OCI-LY7 (cell line): ENCODE results near the gene YEATS4.

Source experiments
- EZH2phosphoT487 ChIP-seq: fragments of 200-600 bp; sonication (generic); IDR thresholded peaks from 2 replicates; pipeline ENCODE4 v1.6.1; 2018; ENCODE audit warnings: low read depth, borderline replicate concordance, mild to moderate bottlenecking, mixed run types, antibody characterized with exemption, low read length, moderate library complexity, mixed read lengths
- TF ChIP-seq, protein P1 (sequence below): fragments of 200-600 bp; sonication (generic); conservative IDR thresholded peaks from 2 replicates; pipeline ENCODE4 v1.5.1; 2014; ENCODE audit warnings: mild to moderate bottlenecking, antibody characterized with exemption, low read length, moderate library complexity, mixed read lengths

- TF ChIP-seq, protein P1, sequence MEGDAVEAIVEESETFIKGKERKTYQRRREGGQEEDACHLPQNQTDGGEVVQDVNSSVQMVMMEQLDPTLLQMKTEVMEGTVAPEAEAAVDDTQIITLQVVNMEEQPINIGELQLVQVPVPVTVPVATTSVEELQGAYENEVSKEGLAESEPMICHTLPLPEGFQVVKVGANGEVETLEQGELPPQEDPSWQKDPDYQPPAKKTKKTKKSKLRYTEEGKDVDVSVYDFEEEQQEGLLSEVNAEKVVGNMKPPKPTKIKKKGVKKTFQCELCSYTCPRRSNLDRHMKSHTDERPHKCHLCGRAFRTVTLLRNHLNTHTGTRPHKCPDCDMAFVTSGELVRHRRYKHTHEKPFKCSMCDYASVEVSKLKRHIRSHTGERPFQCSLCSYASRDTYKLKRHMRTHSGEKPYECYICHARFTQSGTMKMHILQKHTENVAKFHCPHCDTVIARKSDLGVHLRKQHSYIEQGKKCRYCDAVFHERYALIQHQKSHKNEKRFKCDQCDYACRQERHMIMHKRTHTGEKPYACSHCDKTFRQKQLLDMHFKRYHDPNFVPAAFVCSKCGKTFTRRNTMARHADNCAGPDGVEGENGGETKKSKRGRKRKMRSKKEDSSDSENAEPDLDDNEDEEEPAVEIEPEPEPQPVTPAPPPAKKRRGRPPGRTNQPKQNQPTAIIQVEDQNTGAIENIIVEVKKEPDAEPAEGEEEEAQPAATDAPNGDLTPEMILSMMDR, result no peak
- no peak for TF ChIP-seq EZH2phosphoT487
Measured at GRCh38 chr12:69332815-69333358, 26.7 kb upstream of the YEATS4 start.
